Lung (tissue), 12 donors: ENCODE results near the gene COG4. TPM values are rescaled to one million over a fixed set of nuclear protein-coding genes. Genes with fewer than 3 reads are reported as not detected.
"Not testable (repeated sequence)": the region's sequence is repeated elsewhere in the genome, so short reads cannot be mapped to it uniquely, and the experiment has no call there.

Experiments
- ATAC-seq: fragments of 200-7000 bp; cut with Tn5 transposase; one replicate; pipeline ENCODE4 v1.9.1; 2020; ENCODE audit warnings: moderate number of reproducible peaks; ENCODE audit not compliant: insufficient read depth, low FRiP score
- DNase-seq, 3 donors: peaks; one replicate each; pipeline ENCODE4 v3.0.0-alpha.2; 2013 to 2017
- H3K27ac ChIP-seq, 2 donors: one replicate each; pipeline ENCODE4 v1.5.1; 2013; ENCODE audit warnings: mild to moderate bottlenecking in 2 of 2, moderate library complexity in 2 of 2, control low read depth in 1 of 2, inconsistent platforms in 1 of 2, low read depth in 1 of 2, low read length in 1 of 2
- H3K27me3 ChIP-seq, 3 donors: one replicate each; pipeline ENCODE4 v1.5.1; 2013; ENCODE audit warnings: low read length in 2 of 3; ENCODE audit not compliant: control insufficient read depth in 3 of 3, insufficient read depth in 3 of 3
- H3K36me3 ChIP-seq, 4 donors: one replicate each; pipeline ENCODE4 v1.5.1; 2013; ENCODE audit warnings: low read length in 4 of 4, mild to moderate bottlenecking in 1 of 4, moderate library complexity in 1 of 4; ENCODE audit not compliant: control insufficient read depth in 4 of 4, insufficient read depth in 4 of 4
- H3K4me1 ChIP-seq, 5 donors: one replicate each; pipeline ENCODE4 v1.5.1; 2013; ENCODE audit warnings: low read length in 5 of 5, mild to moderate bottlenecking in 2 of 5, moderate library complexity in 1 of 5; ENCODE audit not compliant: control insufficient read depth in 5 of 5, insufficient read depth in 5 of 5
- H3K4me3 ChIP-seq: one replicate; pipeline ENCODE4 v1.5.1; 2013; ENCODE audit warnings: mild to moderate bottlenecking, control low read depth, moderate library complexity
- H3K9ac ChIP-seq, 2 donors: one replicate each; pipeline ENCODE4 v1.5.1; 2013; ENCODE audit warnings: low read length in 2 of 2, control low read depth in 1 of 2; ENCODE audit not compliant: insufficient read depth in 1 of 2
- H3K9me3 ChIP-seq, 4 donors: one replicate each; pipeline ENCODE4 v1.5.1; 2013; ENCODE audit warnings: low read length in 3 of 4, mild to moderate bottlenecking in 1 of 4, moderate library complexity in 1 of 4; ENCODE audit not compliant: control insufficient read depth in 4 of 4, insufficient read depth in 3 of 4
- CTCF ChIP-seq: IDR thresholded peaks from 2 replicates; pipeline ENCODE4 v1.5.1; 2012; ENCODE audit warnings: mild to moderate bottlenecking; ENCODE audit errors: control extremely low read depth, extremely low read depth
- whole genome bisulfite sequencing, 2 donors: extraction: QIAGEN DNeasy Blood & Tissue Kit; methylation state at CpG; one replicate each; pipeline ENCODE4 v1.1.7; 2013; 5-methylcytosine and 5-hydroxymethylcytosine counted together
- polyA plus RNA-seq, 2 donors: library from polyadenylated mRNA; stranded (reverse); fragments of 200-250 nt; gene quantifications; one replicate each; pipeline ENCODE4 v1.2.1, GENCODE V29; 2013
- total RNA-seq, 2 donors: library from RNA; depleted of rRNA in 1 of 2; stranded (reverse); fragments of >200 nt in 1 of 2; gene quantifications; one replicate each; pipeline ENCODE4 v1.2.1, GENCODE V29; 2014 to 2021
- donor health status: control.
- donor health status: control.
- donor health status: Bipolar disorder and iron deficiency.
- donor health status: healthy.
- donor health status: DM: yes; HTN: yes; CAD: no.

Gene COG4
- total and polyA plus RNA-seq, 4 donors: 29.3 to 65.8 (median 39.4) TPM

GRCh38 chr16:70453892-70454221 is 69.5 kb downstream of the COG4 start:
- no peak for TF ChIP-seq CTCF

GRCh38 chr16:70453117-70453891 is 70.0 kb downstream of the COG4 start:
- DNase-seq: no peak
- Histone ChIP-seq H3K36me3 (no peaks in the 10 kb centered on the region), H3K9me3 (no peaks in the 10 kb centered on the region), H3K27me3 (no peaks in the 10 kb centered on the region), H3K4me3 (no peak overlapping the region), H3K4me1 (peaks cover 0 to 9% (median 5%) of the 10 kb centered on the region in 5 donors), H3K9ac (peak overlapping the region; percentile 28 to 63), H3K27ac (no peak overlapping the region)
- no peak for TF ChIP-seq CTCF
- 95 to 96% methylated on average over 11 of the region's 11 CpGs for WGBS, 2 donors
- no peak for ATAC-seq

More at GRCh38 chr16:70453892-70454221, 69.5 kb downstream of the COG4 start:
- 0 to 1% methylated on average over 8 of the region's 8 CpGs for WGBS, 2 donors
- Histone ChIP-seq H3K9me3 (no peaks in the 10 kb centered on the region), H3K9ac (peak overlapping the region; percentile 28 to 63), H3K27me3 (no peaks in the 10 kb centered on the region), H3K36me3 (no peaks in the 10 kb centered on the region), H3K4me3 (peak overlapping the region; percentile 90), H3K27ac (peak overlapping the region in 1 of 2 donors; percentile 91), H3K4me1 (peaks cover 0 to 9% (median 5%) of the 10 kb centered on the region in 5 donors)
- DNase-seq (no peak), ATAC-seq (peak; percentile 6)

GRCh38 chr16:70451004-70451340 is 72.4 kb downstream of the COG4 start:
- not testable (repeated sequence) for H3K9me3 ChIP-seq, H3K27ac ChIP-seq, DNase-seq, H3K4me1 ChIP-seq, H3K9ac ChIP-seq, H3K36me3 ChIP-seq, ATAC-seq, H3K27me3 ChIP-seq, H3K4me3 ChIP-seq
- 50 to 66% methylated on average over 17 to 25 of the region's 25 CpGs for WGBS, 2 donors

GRCh38 chr16:70450142-70451003 is 73.0 kb downstream of the COG4 start:
- H3K9me3 ChIP-seq, DNase-seq, H3K27me3 ChIP-seq, ATAC-seq, H3K27ac ChIP-seq, H3K4me3 ChIP-seq, H3K4me1 ChIP-seq, H3K9ac ChIP-seq, H3K36me3 ChIP-seq: not testable (repeated sequence)
- 77 to 84% methylated on average over 30 to 37 of the region's 37 CpGs for WGBS, 2 donors
